H1 (cell line): ENCODE data around the gene FGFBP1. TPM values are rescaled to one million over a fixed set of nuclear protein-coding genes. Genes with fewer than 3 reads are reported as not detected.

Experiments used
- CTCF ChIA-PET: fragments of 300-600 bp; sonication (Branson Sonifier 250); formaldehyde crosslinking; loops from one replicate; lab custom pipeline; 2021; ENCODE audit not compliant: partially characterized antibody; lab: Charles Lee
- POLR2A ChIA-PET: fragments of 300-600 bp; sonication (Branson Sonifier 250); formaldehyde crosslinking; loops from one replicate; lab custom pipeline; 2021; ENCODE audit warnings: inconsistent platforms; ENCODE audit not compliant: partially characterized antibody; lab: Charles Lee
- DNase-seq, 2 experiments: peaks; one replicate each; pipeline versions ENCODE4 v3.0.0 to v3.0.0-alpha.2; 2010 to 2022; ENCODE audit warnings: low spot score in 2 of 2, low read depth in 1 of 2, mixed read lengths in 1 of 2
- FAIRE-seq: peaks from 2 replicates; lab custom pipeline; 2011; peaks lifted over from hg19 to GRCh38; lab: Jason Lieb, UNC
- H2AFZ ChIP-seq: 2 replicates; pipeline ENCODE4 v1.8.1; 2012; ENCODE audit warnings: low read length, inconsistent platforms
- H2AK5ac ChIP-seq: 2 replicates; pipeline ENCODE4 v1.6.1; 2013; ENCODE audit warnings: low read depth, low read length
- H2BK120ac ChIP-seq: replicated peaks from 2 replicates; pipeline ENCODE3; 2013; ENCODE audit warnings: low read depth, low read length, inconsistent platforms
- H2BK12ac ChIP-seq: 2 replicates; pipeline ENCODE4 v1.6.1; 2013; ENCODE audit warnings: low read depth, low read length
- H2BK15ac ChIP-seq: 2 replicates; pipeline ENCODE4 v1.6.1; 2013; ENCODE audit warnings: low read length
- H2BK20ac ChIP-seq: 2 replicates; pipeline ENCODE4 v1.6.1; 2013; ENCODE audit warnings: low read length
- H2BK5ac ChIP-seq: 2 replicates; pipeline ENCODE4 v1.6.1; 2013; ENCODE audit warnings: low read depth, low read length
- H3K14ac ChIP-seq: 2 replicates; pipeline ENCODE4 v1.6.1; 2013; ENCODE audit warnings: inconsistent platforms; ENCODE audit not compliant: insufficient read length
- H3K18ac ChIP-seq: 2 replicates; pipeline ENCODE4 v1.6.1; 2013; ENCODE audit warnings: low read length; ENCODE audit errors: extremely low read depth
- H3K23ac ChIP-seq: 2 replicates; pipeline ENCODE4 v1.6.1; 2013; ENCODE audit warnings: inconsistent platforms; ENCODE audit not compliant: insufficient read length
- H3K23me2 ChIP-seq: 2 replicates; pipeline ENCODE4 v1.6.1; 2013; ENCODE audit warnings: low read depth, low read length
- H3K27ac ChIP-seq: 2 replicates; pipeline ENCODE4 v1.6.1; 2011; ENCODE audit warnings: low read depth, low read length, inconsistent platforms
- H3K27me3 ChIP-seq, 4 experiments: replicated peaks in 1 of 4; 1 replicate in 1 of 4; 2 replicates in 3 of 4; pipeline versions ENCODE4 v1.6.1 to v1.8.1; 2011 to 2013; ENCODE audit warnings: low read length in 3 of 4, mild to moderate bottlenecking in 3 of 4, inconsistent platforms in 2 of 4, mixed read lengths in 2 of 4, moderate library complexity in 1 of 4; ENCODE audit not compliant: control insufficient read depth in 3 of 4, insufficient read depth in 3 of 4; ENCODE audit errors: extremely low read depth in 1 of 4
- H3K36me3 ChIP-seq, 4 experiments: 2 replicates each; pipeline versions ENCODE4 v1.6.1 to v1.8.1; 2011 to 2013; ENCODE audit warnings: mild to moderate bottlenecking in 4 of 4, low read length in 3 of 4, moderate library complexity in 2 of 4, control low read depth in 1 of 4, inconsistent platforms in 1 of 4; ENCODE audit not compliant: insufficient read depth in 4 of 4, control insufficient read depth in 2 of 4
- H3K4ac ChIP-seq: replicated peaks from 2 replicates; pipeline ENCODE3; 2013; ENCODE audit warnings: low read length, low read depth, mixed read lengths, inconsistent platforms; ENCODE audit not compliant: insufficient read length
- H3K4me1 ChIP-seq, 4 experiments: replicated peaks in 1 of 4; 1 replicate in 1 of 4; 2 replicates in 3 of 4; pipeline versions ENCODE4 v1.6.1 to v1.8.1; 2011 to 2013; ENCODE audit warnings: low read length in 3 of 4, inconsistent platforms in 2 of 4, mixed read lengths in 1 of 4; ENCODE audit not compliant: insufficient read depth in 4 of 4, control insufficient read depth in 3 of 4
- H3K4me2 ChIP-seq, 2 experiments: 2 replicates each; pipeline versions ENCODE4 v1.6.1 to v1.8.1; 2011 to 2013; ENCODE audit warnings: low read depth in 2 of 2, low read length in 2 of 2, control low read depth in 1 of 2, inconsistent platforms in 1 of 2, mild to moderate bottlenecking in 1 of 2; ENCODE audit not compliant: insufficient read depth in 1 of 2
- H3K4me3 ChIP-seq, 4 experiments: fragments of 200-600, 300-600 bp in 1 of 4; sonication (generic), shearing (Covaris generic), sonication (Bioruptor Twin) in 1 of 4; 2 replicates each; pipeline versions ENCODE4 v1.5.1 to v1.8.1; 2011 to 2016; ENCODE audit warnings: low read length in 4 of 4, low read depth in 3 of 4, control low read depth in 2 of 4, inconsistent platforms in 2 of 4, mild to moderate bottlenecking in 2 of 4, mixed read lengths in 1 of 4, moderate library complexity in 1 of 4; ENCODE audit not compliant: insufficient read depth in 2 of 4; ENCODE audit errors: extremely low read depth in 1 of 4
- H3K56ac ChIP-seq: replicated peaks from 2 replicates; pipeline ENCODE3; 2013; ENCODE audit warnings: low read depth, mild to moderate bottlenecking, mixed read lengths, low read length, inconsistent platforms; ENCODE audit not compliant: insufficient read length
- H3K79me1 ChIP-seq: 2 replicates; pipeline ENCODE4 v1.6.1; 2013; ENCODE audit warnings: low read depth, low read length, control low read depth
- H3K79me2 ChIP-seq, 2 experiments: 2 replicates each; pipeline versions ENCODE4 v1.6.1 to v1.8.1; 2012 to 2013; ENCODE audit warnings: low read length in 2 of 2, mild to moderate bottlenecking in 2 of 2, inconsistent platforms in 1 of 2; ENCODE audit not compliant: insufficient read depth in 2 of 2, control insufficient read depth in 1 of 2
- H3K9ac ChIP-seq, 4 experiments: replicated peaks in 1 of 4; 1 replicate in 1 of 4; 2 replicates in 3 of 4; pipeline versions ENCODE4 v1.6.1 to v1.8.1; 2011 to 2013; ENCODE audit warnings: low read depth in 3 of 4, low read length in 3 of 4, control low read depth in 2 of 4, mild to moderate bottlenecking in 2 of 4, moderate library complexity in 2 of 4, inconsistent platforms in 1 of 4; ENCODE audit errors: extremely low read depth in 1 of 4
- H3K9me3 ChIP-seq, 2 experiments: 2 replicates each; pipeline versions ENCODE4 v1.6.1 to v1.8.1; 2012 to 2013; ENCODE audit warnings: mild to moderate bottlenecking in 2 of 2, moderate library complexity in 2 of 2, control low read depth in 1 of 2, inconsistent platforms in 1 of 2, low read depth in 1 of 2, low read length in 1 of 2, mixed read lengths in 1 of 2; ENCODE audit not compliant: insufficient read depth in 2 of 2
- H4K20me1 ChIP-seq, 2 experiments: replicated peaks in 1 of 2; 2 replicates each; pipeline versions ENCODE3 to v1.8.1; 2011 to 2013; ENCODE audit warnings: inconsistent platforms in 2 of 2, low read length in 2 of 2, mild to moderate bottlenecking in 1 of 2; ENCODE audit not compliant: insufficient read depth in 2 of 2, control insufficient read depth in 1 of 2
- H4K5ac ChIP-seq: 2 replicates; pipeline ENCODE4 v1.6.1; 2013; ENCODE audit warnings: low read length, low read depth, mixed read lengths, inconsistent platforms; ENCODE audit not compliant: insufficient read length
- H4K8ac ChIP-seq: 2 replicates; pipeline ENCODE4 v1.8.0; 2013; ENCODE audit warnings: mild to moderate bottlenecking, moderate library complexity, low read length, inconsistent platforms; ENCODE audit not compliant: insufficient read depth; ENCODE audit errors: extremely low read depth
- H4K91ac ChIP-seq: replicated peaks from 2 replicates; pipeline ENCODE3; 2013; ENCODE audit warnings: low read length, mixed read lengths, inconsistent platforms; ENCODE audit not compliant: insufficient read length
- CEBPB ChIP-seq: IDR thresholded peaks from 2 replicates; pipeline ENCODE4 v1.6.1; 2012; ENCODE audit warnings: low read depth, low read length
- HDAC6 ChIP-seq: IDR thresholded peaks from one replicate; pipeline ENCODE4 v1.7.1; 2012; ENCODE audit warnings: low read depth, mild to moderate bottlenecking, inconsistent platforms, low read length, moderate library complexity
- POLR2A ChIP-seq, 2 experiments: IDR thresholded peaks; 1 replicate in 1 of 2; 2 replicates in 1 of 2; pipeline ENCODE4 v1.6.1; 2011; ENCODE audit warnings: low read depth in 2 of 2, low read length in 2 of 2, mild to moderate bottlenecking in 2 of 2; ENCODE audit errors: control extremely low read depth in 1 of 2
- POLR2AphosphoS5 ChIP-seq: IDR thresholded peaks from 2 replicates; pipeline ENCODE4 v1.6.1; 2011; ENCODE audit warnings: low read depth, low read length
- RAD21 ChIP-seq, 2 experiments: IDR thresholded peaks in 1 of 2; conservative IDR thresholded peaks in 1 of 2; 2 replicates each; pipeline ENCODE4 v1.6.1; 2011; ENCODE audit warnings: low read depth in 2 of 2, low read length in 2 of 2, improper control_type of control experiment in 1 of 2, inconsistent platforms in 1 of 2, mild to moderate bottlenecking in 1 of 2, moderate library complexity in 1 of 2
- RBBP5 ChIP-seq: IDR thresholded peaks from 2 replicates; pipeline ENCODE4 v1.7.1; 2012; ENCODE audit warnings: low read depth, mild to moderate bottlenecking, inconsistent platforms, low read length, moderate library complexity, borderline replicate concordance
- SIN3A ChIP-seq, 2 experiments: IDR thresholded peaks in 1 of 2; conservative IDR thresholded peaks in 1 of 2; 2 replicates each; pipeline ENCODE4 v1.6.1; 2011 to 2012; ENCODE audit warnings: low read length in 2 of 2, improper control_type of control experiment in 1 of 2, low read depth in 1 of 2, mild to moderate bottlenecking in 1 of 2
- SIX5 ChIP-seq: IDR thresholded peaks from 2 replicates; pipeline ENCODE4 v1.6.1; 2011; ENCODE audit warnings: mild to moderate bottlenecking, low read depth, low read length
- SP2 ChIP-seq: IDR thresholded peaks from 2 replicates; pipeline ENCODE4 v1.6.1; 2012; ENCODE audit warnings: mild to moderate bottlenecking, low read length, inconsistent platforms
- WGBS, 2 experiments: shearing (Covaris generic) in 1 of 2; methylation state at CpG; one replicate each; pipeline versions ENCODE4 v1.1.6 to v1.1.7; 2013 to 2015; ENCODE audit warnings: low lambda C conversion rate in 2 of 2, mixed read lengths in 2 of 2, inconsistent platforms in 1 of 2, low coverage in 1 of 2, missing lambda C conversion rate in 1 of 2; ENCODE audit not compliant: insufficient replicate concordance in 2 of 2, insufficient coverage in 1 of 2, insufficient read length in 1 of 2; ENCODE audit errors: extremely low coverage in 1 of 2, missing lambda C conversion rate in 1 of 2; 5-methylcytosine and 5-hydroxymethylcytosine counted together
- polyA plus RNA-seq, 7 experiments: library from polyadenylated mRNA; depleted of rRNA in 3 of 7; stranded (reverse) in 5 of 7; unstranded in 2 of 7; fragments of >200 nt in 5 of 7; fragments of 200-250 nt in 2 of 7; gene quantifications; 1 replicate in 5 of 7; 2 replicates in 1 of 7; 4 replicates in 1 of 7; pipeline versions ENCODE4 v1.2.1 to v1.2.3, GENCODE V29; 2011 to 2013; ENCODE audit warnings: missing spikeins in 2 of 7, mixed read lengths in 2 of 7
- total RNA-seq: library from RNA; stranded (reverse); fragmentation: NEBNext Ultra II Directional; extraction: Animal tissue kit (Norgen Biotek cat#: 25700); gene quantifications from 2 replicates; pipeline ENCODE4 v1.2.1, GENCODE V29; 2021
- TF ChIP-seq, protein P1 (sequence below): IDR thresholded peaks from 2 replicates; pipeline ENCODE4 v1.6.1; 2012; ENCODE audit warnings: inconsistent platforms

FGFBP1 gene
- total and polyA plus RNA-seq, 2 of the 8 experiments (the other 6 are each of a cell fraction or from before 2014, with no cell fraction given): 0.17 to 0.20 TPM

DNA sequence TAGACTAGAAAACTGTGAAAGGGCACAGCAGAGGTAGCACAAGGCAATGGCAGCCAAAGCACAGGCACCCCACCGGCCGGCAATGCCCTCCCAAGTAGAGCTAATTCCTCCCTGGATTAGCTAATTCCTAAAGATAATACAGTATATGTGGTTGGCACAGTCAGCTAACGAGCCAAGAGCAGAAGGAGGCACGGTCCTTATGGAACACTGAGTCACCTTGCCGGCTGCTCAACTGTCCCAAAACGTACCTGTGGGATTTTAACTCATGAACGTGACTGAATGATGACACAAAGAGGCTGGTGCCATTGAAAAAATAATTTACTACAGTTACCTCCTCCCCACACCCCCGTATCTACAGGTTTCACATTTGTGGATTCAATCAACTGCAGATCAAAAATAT, 9.1 kb upstream of the FGFBP1 start:
- Histone ChIP-seq H2BK12ac (no peak overlapping the region), H3K18ac (no peak overlapping the region), H3K36me3 (no peaks in the 10 kb centered on the region), H3K23ac (no peak overlapping the region), H2AK5ac (no peak overlapping the region), H3K23me2 (no peaks in the 10 kb centered on the region), H3K4me2 (no peak overlapping the region), H2BK20ac (no peak overlapping the region), H3K27me3 (no peaks in the 10 kb centered on the region), H3K79me2 (no peaks in the 10 kb centered on the region), H3K4me1 (no peaks in the 10 kb centered on the region), H2AFZ (no peak overlapping the region), H4K20me1 (no peaks in the 10 kb centered on the region), H3K4ac (no peak overlapping the region), H4K5ac (no peak overlapping the region), H3K9ac (no peak overlapping the region), H3K9me3 (no peaks in the 10 kb centered on the region), H3K14ac (no peak overlapping the region), H3K27ac (no peak overlapping the region), H2BK5ac (no peak overlapping the region), H3K56ac (no peak overlapping the region), H2BK120ac (no peak overlapping the region), H3K4me3 (no peak overlapping the region), H2BK15ac (no peak overlapping the region), H4K8ac (no peak overlapping the region), H3K79me1 (no peaks in the 10 kb centered on the region), H4K91ac (no peak overlapping the region)
- ChIA-PET CTCF (interaction anchor here (2.3 to 3.0 kb wide), 3 partner anchors 8 to 143 kb away, joined by 5 to 15 read pairs (median 11); no protein-coding TSS in a partner anchor), POLR2A (no interaction called here)
- DNase-seq (no peak), FAIRE-seq (no peak)
- 93% methylated on average over 8 of the region's 8 CpGs; no CpG with 5 or more reads in 1 of the 2 experiments for WGBS, 2 experiments
- TF ChIP-seq CEBPB (no peak), RAD21 (IDR thresholded peaks at IDR 0.05 in 1 of 2, conservative IDR thresholded peaks at IDR 0.05 in 1 of 2; ENCODE audit: low read depth in 2 of 2, low read length in 2 of 2) (no peak), RBBP5 (no peak), HDAC6 (no peak), POLR2AphosphoS5 (no peak), SP2 (no peak), POLR2A (IDR thresholded peaks at IDR 0.05; ENCODE audit: control extremely low read depth in 1 of 2, low read depth in 2 of 2, low read length in 2 of 2) (no peak), SIN3A (conservative IDR thresholded peaks at IDR 0.05 in 1 of 2, IDR thresholded peaks at IDR 0.05 in 1 of 2; ENCODE audit: low read depth in 1 of 2, low read length in 2 of 2) (no peak), SIX5 (no peak)
- TF ChIP-seq, protein P1, sequence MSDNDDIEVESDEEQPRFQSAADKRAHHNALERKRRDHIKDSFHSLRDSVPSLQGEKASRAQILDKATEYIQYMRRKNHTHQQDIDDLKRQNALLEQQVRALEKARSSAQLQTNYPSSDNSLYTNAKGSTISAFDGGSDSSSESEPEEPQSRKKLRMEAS: no peak
